GM21723 (cell line): ENCODE measurements around the gene RASL12.
"Not testable (repeated sequence)": the region's sequence is repeated elsewhere in the genome, so short reads cannot be mapped to it uniquely, and the experiment has no call there.

Source experiments
- ATAC-seq: cut with Tn5 transposase; IDR thresholded peaks from one replicate; pipeline ENCODE4 v1.9.1; 2021; ENCODE audit warnings: mild to moderate bottlenecking, moderate library complexity; ENCODE audit not compliant: unreplicated experiment

Gene RASL12

DNA sequence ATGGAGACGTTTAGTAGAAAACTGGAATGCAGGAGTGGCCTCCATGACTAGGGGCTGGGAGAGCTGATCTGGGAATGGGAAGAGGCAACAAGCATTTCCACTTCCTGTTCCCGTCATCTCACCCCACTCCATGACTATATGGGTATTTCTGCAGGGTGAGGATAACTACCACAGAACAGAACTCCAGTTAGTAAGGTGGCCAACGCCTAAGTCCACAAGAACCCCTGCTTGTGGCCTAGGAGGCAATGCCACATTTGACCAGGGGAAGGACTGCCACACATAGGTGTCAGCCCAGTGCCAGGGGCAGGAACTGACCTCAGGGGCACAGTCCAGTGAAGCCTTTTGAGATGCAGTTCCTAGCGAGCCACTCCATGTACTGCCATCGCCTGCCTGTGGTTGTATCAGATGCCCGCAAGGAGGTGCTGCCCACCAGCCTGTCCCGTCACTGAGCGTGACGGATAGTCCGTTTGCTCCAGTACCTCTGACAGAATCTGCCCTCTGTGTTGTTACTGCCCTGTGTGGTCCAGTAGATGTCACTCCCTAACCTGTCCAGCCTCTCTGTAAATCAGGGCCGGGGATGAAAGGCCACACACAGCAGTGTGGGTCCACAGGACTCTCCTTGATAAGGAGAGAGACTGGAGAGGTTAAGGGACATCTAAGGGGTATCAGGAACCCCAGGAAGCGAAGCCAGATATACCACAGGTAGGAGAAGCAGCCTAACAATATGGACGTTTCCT is 34.8 kb downstream of the RASL12 start:
- no peak for ATAC-seq

DNA sequence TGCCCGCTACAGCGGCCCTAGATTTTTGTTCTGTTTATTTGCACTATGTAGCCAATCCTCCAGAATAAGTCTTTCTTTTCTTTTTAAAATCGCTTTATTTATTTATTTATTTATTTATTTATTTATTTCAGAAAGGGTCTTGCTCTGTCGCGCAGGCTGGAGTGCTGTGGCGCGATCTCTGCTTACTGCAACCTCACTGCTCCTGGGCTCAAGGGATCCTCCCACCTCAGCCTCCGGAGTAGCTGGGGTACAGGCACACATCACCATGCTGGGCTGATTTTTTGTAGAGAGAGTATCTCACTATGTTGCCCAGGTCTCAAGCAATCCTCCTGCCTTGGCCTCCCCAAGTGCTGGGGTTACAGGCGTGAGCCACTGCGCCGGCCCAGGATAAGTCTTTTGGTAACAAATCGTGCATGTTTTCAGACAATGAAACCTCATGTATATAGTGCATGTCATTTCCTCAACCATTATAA is 38.0 kb downstream of the RASL12 start:
- ATAC-seq, result no peak

DNA sequence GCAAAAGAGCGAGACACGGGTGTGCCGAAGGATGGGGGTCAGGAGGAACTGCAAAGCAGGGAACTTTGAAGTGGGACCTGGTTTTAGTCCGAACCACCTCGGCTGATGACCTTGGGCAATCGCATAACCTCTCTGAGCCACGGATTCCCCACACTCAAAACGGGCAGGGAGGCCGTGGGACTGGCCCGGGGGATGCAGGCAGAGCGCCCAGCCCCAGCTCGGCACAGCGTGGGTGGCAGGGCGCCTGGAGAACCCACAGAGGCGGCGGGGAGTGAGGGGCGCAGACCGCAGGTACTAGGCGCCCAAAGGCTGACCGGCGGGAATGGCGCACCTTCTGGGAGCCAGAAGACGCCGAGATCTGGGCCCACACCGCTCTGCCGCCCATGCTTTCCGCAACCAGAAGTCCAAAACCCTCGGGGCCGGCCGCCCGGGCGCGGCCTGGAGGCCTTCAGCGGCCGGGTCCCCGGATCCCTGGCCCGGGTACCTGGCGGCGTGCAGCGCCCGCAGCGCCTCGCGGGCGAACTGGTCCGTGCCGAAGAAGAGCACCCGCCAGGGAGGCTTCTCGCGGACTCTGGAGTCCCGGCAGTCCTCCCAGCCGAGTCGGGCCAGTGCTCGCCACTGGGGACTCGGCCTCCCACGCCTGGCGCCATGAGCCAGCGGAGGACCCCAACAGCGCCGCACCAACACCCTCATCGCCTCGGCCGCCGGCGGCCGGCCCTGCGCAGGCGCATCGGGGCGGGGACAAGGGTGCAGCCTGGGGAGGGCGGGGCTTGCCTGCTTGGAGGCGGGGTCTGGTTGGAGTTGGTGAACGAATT is 38.7 kb downstream of the RASL12 start, which contains the start of gene MTFMT:
Gene MTFMT, minus strand, starts transcription at position 719 of the 815 bp plus-strand sequence. Its CDS starts 26 bp downstream, at position 693.
- ATAC-seq, result peak; percentile 72

DNA sequence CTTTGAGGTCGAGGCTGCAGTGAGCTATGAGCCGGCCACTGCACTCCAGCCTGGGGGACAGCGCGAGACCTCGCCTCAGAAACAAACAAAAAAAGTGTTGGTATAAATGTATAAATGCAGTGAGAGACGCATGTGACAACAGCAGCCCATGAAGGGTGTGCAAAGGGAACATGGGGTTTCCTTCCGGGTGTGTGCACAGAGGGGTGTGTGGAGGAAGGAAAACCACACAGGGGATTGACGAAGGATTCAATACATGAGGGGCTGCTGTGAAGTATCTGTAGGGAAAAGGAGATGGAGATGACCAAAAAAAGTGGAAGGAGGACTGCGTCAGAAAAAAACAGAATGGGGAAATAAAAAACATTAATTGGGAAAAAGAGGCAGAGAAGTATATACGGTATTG is 39.5 kb downstream of the RASL12 start:
- no peak for ATAC-seq

DNA sequence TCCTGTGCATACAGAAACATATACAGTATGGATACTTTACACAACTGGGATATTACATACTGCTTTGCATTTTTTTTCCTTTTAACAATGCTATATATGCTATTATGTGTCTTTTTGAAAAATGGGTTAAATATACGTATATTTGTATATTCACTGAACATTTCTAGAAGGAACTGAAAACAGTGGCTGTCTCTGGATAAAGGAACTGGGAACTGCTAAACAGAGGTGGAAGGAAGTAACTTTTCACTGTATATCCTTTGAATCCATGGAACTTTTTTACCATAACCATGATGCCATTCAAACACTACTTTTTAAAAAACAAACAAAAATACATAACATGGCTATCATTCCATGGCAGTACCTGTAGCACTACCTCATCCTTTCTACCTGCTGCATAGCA is 40.2 kb downstream of the RASL12 start:
- no peak for ATAC-seq

DNA sequence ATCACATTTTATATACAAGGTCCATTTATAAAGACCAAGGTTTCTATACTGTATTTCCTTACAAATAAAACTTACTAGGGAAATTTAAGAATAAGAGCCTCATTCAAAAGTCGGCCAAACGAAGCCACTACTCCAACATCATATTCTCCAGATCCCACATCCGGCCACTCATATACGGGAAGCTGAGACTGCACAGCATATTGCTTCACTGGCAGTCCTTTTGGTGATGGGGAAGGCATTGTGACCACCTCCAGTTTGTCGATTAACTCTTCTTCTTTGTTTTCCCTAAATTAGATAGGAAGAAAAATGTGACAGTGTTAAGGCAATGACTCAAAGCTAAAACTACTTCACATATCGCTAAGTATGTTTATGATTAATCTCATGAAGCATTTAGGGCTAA is 41.0 kb downstream of the RASL12 start:
- ATAC-seq, result no peak

DNA sequence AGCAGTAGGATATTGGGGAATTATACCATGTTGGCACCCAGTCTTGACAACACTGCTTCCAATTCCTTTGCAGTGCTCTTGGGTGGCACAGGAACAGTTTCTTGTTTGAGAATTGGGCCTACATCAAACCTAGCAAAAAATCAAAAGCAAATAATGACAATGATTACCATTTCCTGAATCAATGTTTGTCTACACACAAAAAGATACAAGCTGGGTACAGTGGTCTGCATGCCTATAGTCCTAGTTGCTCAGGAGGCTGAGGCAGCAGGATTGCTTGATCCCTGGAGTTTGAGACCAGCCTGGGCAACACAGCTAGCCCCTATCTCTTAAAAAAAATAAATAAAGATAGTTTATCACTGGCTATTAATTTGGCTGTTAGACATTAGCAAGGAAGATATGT is 46.3 kb downstream of the RASL12 start:
- ATAC-seq, result no peak

DNA sequence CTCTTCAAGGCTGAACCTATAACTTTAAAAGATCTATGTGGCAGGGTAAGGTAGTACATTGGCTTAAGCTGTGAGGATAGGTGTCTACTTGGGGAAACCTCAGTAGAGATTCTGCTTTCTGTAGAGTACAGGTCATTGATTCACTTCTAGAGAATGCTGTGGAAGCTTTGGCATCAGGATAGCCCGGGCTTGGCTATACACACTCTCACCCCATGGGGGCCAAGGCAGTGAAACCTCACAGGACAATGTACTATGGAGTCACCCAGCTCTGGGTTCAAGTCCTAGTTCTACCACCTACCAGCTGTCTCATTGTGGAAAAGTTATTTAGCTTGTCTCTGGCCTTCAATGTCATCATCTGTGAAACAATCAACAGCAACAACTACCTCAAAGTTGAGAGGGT is 47.4 kb downstream of the RASL12 start:
- ATAC-seq, result no peak

DNA sequence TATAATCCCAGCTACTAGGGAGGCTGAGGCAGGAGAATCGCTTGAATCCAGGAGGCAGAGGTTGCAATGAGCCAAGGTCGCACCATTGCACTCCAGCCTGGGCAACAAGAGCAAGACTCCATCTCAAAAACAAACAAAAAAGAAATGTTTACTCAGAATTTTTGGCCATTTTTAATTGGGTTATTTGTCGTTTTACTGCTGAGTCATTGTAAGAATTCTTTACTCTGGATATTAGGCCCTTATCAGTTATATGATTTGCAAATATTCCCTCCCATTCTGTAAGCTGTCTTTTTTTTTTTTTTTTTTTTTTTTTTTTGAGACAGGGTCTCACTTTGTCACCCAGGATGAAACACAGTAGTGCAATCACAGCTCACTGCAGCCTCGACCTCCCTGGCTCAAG is 56.6 kb downstream of the RASL12 start:
- ATAC-seq, result not testable (repeated sequence)

DNA sequence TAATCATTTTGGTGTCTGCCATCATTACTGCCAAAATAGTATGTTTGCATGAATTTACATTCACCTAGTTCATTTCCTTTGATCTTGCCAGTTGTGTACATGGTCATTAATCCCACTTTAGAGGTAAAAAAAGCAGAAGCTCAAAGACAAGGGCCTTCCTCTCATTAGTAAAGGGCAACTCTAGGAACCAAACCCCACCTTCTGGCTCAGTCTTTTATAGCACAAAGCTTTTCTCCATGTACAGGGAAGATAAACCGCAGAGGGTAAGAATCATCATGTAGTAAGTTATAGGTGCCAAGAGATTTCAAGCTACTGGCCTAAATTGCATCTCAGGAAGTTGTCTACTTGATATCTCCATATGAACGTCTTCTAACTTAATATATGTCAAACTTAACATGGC is 58.8 kb downstream of the RASL12 start:
- no peak for ATAC-seq

DNA sequence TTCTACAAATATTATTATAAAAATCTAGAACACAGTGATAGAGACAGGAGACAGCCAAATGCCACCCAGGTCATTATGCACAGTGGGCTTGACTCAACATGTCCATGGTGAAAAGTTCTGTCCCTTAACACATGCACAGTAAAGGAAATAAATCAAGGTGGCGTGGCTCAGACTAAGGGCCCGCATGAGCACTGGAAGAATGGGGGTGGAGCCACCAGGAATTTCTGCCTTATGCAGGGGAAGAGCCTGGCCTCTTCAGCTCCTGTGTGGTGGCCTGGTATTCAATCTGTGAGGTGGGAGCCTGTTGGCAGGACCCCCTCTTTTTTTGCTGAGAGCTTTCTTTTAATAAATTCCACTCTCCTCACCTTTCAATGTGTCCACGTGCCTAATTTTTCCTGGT is 60.9 kb downstream of the RASL12 start:
- ATAC-seq, result no peak

DNA sequence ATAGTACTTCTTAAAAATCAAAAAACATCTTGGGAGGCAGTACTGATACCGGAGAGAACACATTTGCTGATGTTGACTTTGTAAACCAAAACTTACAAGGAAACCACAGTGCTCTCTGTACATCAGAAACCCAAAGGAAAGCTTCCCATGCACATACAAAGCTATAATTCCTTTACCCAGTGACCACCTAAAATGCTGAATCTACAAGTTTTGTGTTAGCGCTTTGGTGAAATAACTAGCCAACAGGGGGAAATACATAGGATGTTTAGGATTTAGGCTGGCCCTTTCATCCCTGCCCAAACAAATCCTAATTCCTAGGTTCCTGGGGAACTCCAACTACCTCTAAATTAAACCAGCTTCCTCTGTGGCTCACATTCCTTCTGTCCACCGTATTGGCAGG is 62.8 kb downstream of the RASL12 start:
- no peak for ATAC-seq
